ENCODE data around the gene ABCB4. TPM values are rescaled to one million over a fixed set of nuclear protein-coding genes. Genes with fewer than 3 reads are reported as not detected.

ABCB4 gene
- total RNA-seq, 1 donor from 2014 or later: 0.48 TPM

DNA sequence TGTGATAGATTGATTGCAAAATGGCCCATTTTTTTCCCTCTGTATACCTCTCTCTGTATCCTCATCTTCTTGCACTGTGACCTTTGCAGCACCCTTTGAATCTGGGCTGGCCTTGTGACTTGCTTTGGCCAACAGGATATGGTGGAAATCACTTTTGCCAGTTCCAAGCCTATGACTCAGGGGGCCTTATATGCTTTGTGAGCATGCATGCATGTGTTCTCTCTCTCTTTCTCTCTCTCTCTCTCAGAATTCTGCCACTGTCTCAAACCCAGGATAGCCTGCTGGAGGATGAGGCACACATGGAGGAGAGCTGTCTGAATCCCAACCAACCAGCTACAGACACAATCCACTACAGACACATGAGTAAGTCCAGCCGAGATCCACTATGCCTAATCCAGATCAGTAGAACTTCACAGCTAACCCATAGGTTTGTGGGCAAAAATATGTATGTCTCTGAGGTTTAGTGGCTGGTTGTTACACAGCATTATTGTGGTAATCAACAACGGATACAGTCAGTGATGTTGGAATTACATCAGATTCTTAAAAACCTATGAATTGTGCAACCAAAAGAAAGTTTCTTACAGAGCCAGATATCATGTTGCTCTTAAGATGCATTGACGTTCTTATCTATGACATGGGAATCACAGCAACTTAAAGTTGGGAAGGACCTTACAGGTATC, 41.8 kb upstream of the ABCB4 start:
- Histone ChIP-seq H2AFZ (ENCODE audit: low read depth, low read length) (no peak overlapping the region), H3K27me3 (ENCODE audit: insufficient read depth, low read length) (no peaks in the 10 kb centered on the region)
- DNase-seq (ENCODE audit: low read depth): peak; percentile 62

GRCh38 chr7:87513735-87514335, 38.4 kb upstream of the ABCB4 start:
- H3K27me3 Mint-ChIP-seq (ENCODE audit: low read depth, unreplicated experiment): peaks cover 6% of the 10 kb centered on the region
- H3K9ac ChIP-seq (ENCODE audit: low read length): no peak overlapping the region
- no peak overlapping the region for H2AFZ ChIP-seq (ENCODE audit: low read depth, low read length)
- H4K20me1 ChIP-seq (ENCODE audit: insufficient read depth, low read length): no peaks in the 10 kb centered on the region
- no peak overlapping the region for H3K4me2 ChIP-seq (ENCODE audit: low read length)
- no peaks in the 10 kb centered on the region for H3K79me2 ChIP-seq (ENCODE audit: insufficient read depth, low read length)
- H3K9me3 ChIP-seq (ENCODE audit: insufficient read depth, low read depth, low read length): no peaks in the 10 kb centered on the region
- FAIRE-seq: no peak
- no peak overlapping the region for H3K27ac Mint-ChIP-seq (ENCODE audit: unreplicated experiment)
- no peaks in the 10 kb centered on the region for H3K27me3 ChIP-seq (ENCODE audit: insufficient read depth, low read length)
- H3K4me3 Mint-ChIP-seq (ENCODE audit: unreplicated experiment): no peak overlapping the region
- TF ChIP-seq EZH2 (IDR thresholded peaks at IDR 0.05; ENCODE audit: insufficient read depth, low read length): no peak
- TF ChIP-seq, protein P1, sequence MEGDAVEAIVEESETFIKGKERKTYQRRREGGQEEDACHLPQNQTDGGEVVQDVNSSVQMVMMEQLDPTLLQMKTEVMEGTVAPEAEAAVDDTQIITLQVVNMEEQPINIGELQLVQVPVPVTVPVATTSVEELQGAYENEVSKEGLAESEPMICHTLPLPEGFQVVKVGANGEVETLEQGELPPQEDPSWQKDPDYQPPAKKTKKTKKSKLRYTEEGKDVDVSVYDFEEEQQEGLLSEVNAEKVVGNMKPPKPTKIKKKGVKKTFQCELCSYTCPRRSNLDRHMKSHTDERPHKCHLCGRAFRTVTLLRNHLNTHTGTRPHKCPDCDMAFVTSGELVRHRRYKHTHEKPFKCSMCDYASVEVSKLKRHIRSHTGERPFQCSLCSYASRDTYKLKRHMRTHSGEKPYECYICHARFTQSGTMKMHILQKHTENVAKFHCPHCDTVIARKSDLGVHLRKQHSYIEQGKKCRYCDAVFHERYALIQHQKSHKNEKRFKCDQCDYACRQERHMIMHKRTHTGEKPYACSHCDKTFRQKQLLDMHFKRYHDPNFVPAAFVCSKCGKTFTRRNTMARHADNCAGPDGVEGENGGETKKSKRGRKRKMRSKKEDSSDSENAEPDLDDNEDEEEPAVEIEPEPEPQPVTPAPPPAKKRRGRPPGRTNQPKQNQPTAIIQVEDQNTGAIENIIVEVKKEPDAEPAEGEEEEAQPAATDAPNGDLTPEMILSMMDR (IDR thresholded peaks at IDR 0.05; ENCODE audit: insufficient read depth, low read depth, low read length): no peak
- H3K4me3 ChIP-seq (ENCODE audit: insufficient read depth, low read depth, low read length): no peak overlapping the region
- H3K36me3 ChIP-seq (ENCODE audit: insufficient read depth, low read length): no peaks in the 10 kb centered on the region
- no peak overlapping the region for H3K27ac ChIP-seq (ENCODE audit: low read depth, low read length)
- no peaks in the 10 kb centered on the region for H3K36me3 Mint-ChIP-seq (ENCODE audit: low read depth, unreplicated experiment)
- no peaks in the 10 kb centered on the region for H3K9me3 Mint-ChIP-seq (ENCODE audit: unreplicated experiment)
- no peaks in the 10 kb centered on the region for H3K4me1 ChIP-seq (ENCODE audit: insufficient read depth, low read length)
- DNase-seq (ENCODE audit: low read depth): no peak
- peaks cover 3% of the 10 kb centered on the region for H3K4me1 Mint-ChIP-seq (ENCODE audit: low read depth, unreplicated experiment)

More for the DNA sequence above, 41.8 kb upstream of the ABCB4 start:
- Histone ChIP-seq H3K4me2 (ENCODE audit: low read length) (no peak overlapping the region), H3K4me3 (ENCODE audit: insufficient read depth, low read depth, low read length) (no peak overlapping the region), H3K36me3 (ENCODE audit: insufficient read depth, low read length) (no peaks in the 10 kb centered on the region), H3K27ac (ENCODE audit: low read depth, low read length) (no peak overlapping the region), H3K4me1 (ENCODE audit: insufficient read depth, low read length) (no peaks in the 10 kb centered on the region), H3K9ac (ENCODE audit: low read length) (no peak overlapping the region), H3K9me3 (ENCODE audit: insufficient read depth, low read depth, low read length) (no peaks in the 10 kb centered on the region), H3K79me2 (ENCODE audit: insufficient read depth, low read length) (no peaks in the 10 kb centered on the region), H4K20me1 (ENCODE audit: insufficient read depth, low read length) (no peaks in the 10 kb centered on the region)
- H3K9me3 Mint-ChIP-seq (ENCODE audit: unreplicated experiment): no peaks in the 10 kb centered on the region
- H3K4me1 Mint-ChIP-seq (ENCODE audit: low read depth, unreplicated experiment): peaks cover 3% of the 10 kb centered on the region
- H3K36me3 Mint-ChIP-seq (ENCODE audit: low read depth, unreplicated experiment): no peaks in the 10 kb centered on the region
- no peak for TF ChIP-seq EZH2 (IDR thresholded peaks at IDR 0.05; ENCODE audit: insufficient read depth, low read length)
- TF ChIP-seq, protein P1 (IDR thresholded peaks at IDR 0.05; ENCODE audit: insufficient read depth, low read depth, low read length): no peak
- H3K27ac Mint-ChIP-seq (ENCODE audit: unreplicated experiment): peak overlapping the region; percentile 38
- no peak overlapping the region for H3K4me3 Mint-ChIP-seq (ENCODE audit: unreplicated experiment)
- FAIRE-seq: no peak
- peaks cover 4% of the 10 kb centered on the region for H3K27me3 Mint-ChIP-seq (ENCODE audit: low read depth, unreplicated experiment)

DNA sequence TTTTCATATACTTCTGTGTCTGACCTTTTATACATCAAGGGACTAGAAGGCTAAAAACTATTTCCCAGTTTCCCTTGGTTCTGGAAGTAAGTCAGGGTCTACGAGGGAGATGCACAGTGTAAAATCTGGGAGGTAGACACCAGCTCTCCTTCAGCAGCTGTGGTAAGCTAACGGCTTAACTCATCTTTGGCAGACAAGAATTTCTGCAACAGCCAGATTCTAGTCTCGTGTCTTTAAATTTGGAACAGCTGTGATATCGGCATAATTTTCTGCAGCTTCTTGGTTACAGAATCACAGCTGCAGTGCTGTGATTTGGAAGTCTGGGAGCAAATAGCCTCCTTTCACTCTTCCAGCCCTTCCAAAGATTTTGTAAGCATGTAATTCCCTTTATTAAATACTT, 37.4 kb upstream of the ABCB4 start:
- TF ChIP-seq, protein P1 (IDR thresholded peaks at IDR 0.05; ENCODE audit: insufficient read depth, low read depth, low read length): no peak
- no peak for TF ChIP-seq EZH2 (IDR thresholded peaks at IDR 0.05; ENCODE audit: insufficient read depth, low read length)
- Mint-ChIP-seq H3K27ac (ENCODE audit: unreplicated experiment) (no peak overlapping the region), H3K27me3 (ENCODE audit: low read depth, unreplicated experiment) (peaks cover 6% of the 10 kb centered on the region), H3K4me1 (ENCODE audit: low read depth, unreplicated experiment) (peaks cover 3% of the 10 kb centered on the region), H3K4me3 (ENCODE audit: unreplicated experiment) (no peak overlapping the region), H3K9me3 (ENCODE audit: unreplicated experiment) (no peaks in the 10 kb centered on the region), H3K36me3 (ENCODE audit: low read depth, unreplicated experiment) (no peaks in the 10 kb centered on the region)
- Histone ChIP-seq H3K36me3 (ENCODE audit: insufficient read depth, low read length) (no peaks in the 10 kb centered on the region), H3K79me2 (ENCODE audit: insufficient read depth, low read length) (no peaks in the 10 kb centered on the region), H2AFZ (ENCODE audit: low read depth, low read length) (no peak overlapping the region), H3K4me2 (ENCODE audit: low read length) (no peak overlapping the region), H3K27me3 (ENCODE audit: insufficient read depth, low read length) (no peaks in the 10 kb centered on the region), H3K27ac (ENCODE audit: low read depth, low read length) (no peak overlapping the region), H3K4me1 (ENCODE audit: insufficient read depth, low read length) (no peaks in the 10 kb centered on the region), H4K20me1 (ENCODE audit: insufficient read depth, low read length) (no peaks in the 10 kb centered on the region), H3K9me3 (ENCODE audit: insufficient read depth, low read depth, low read length) (no peaks in the 10 kb centered on the region), H3K4me3 (ENCODE audit: insufficient read depth, low read depth, low read length) (no peak overlapping the region), H3K9ac (ENCODE audit: low read length) (no peak overlapping the region)
- FAIRE-seq (no peak), DNase-seq (ENCODE audit: low read depth) (no peak)
